KMS-11 (cell line): ENCODE measurements around the gene GRSF1.

Experiments
- H2AFZ ChIP-seq: fragments of 200-600 bp; sonication (generic); 2 replicates; pipeline ENCODE4 v1.6.1; 2016; ENCODE audit warnings: antibody characterized with exemption, mixed run types, low read depth
- H3K27ac ChIP-seq: fragments of 200-600 bp; sonication (generic); 2 replicates; pipeline ENCODE4 v1.6.1; 2016; ENCODE audit warnings: mild to moderate bottlenecking, mixed run types
- H3K27me3 ChIP-seq: fragments of 200-600 bp; sonication (generic); 2 replicates; pipeline ENCODE4 v1.6.1; 2017; ENCODE audit warnings: mild to moderate bottlenecking, low read depth, mixed run types, moderate library complexity; ENCODE audit not compliant: insufficient read depth
- H3K36me3 ChIP-seq: fragments of 200-600 bp; sonication (generic); 2 replicates; pipeline ENCODE4 v1.6.1; 2017; ENCODE audit warnings: mild to moderate bottlenecking, mixed run types; ENCODE audit not compliant: insufficient read depth
- H3K4me1 ChIP-seq: fragments of 200-600 bp; sonication (generic); 2 replicates; pipeline ENCODE4 v1.6.1; 2016; ENCODE audit warnings: mild to moderate bottlenecking, low read depth, mixed run types; ENCODE audit not compliant: poor library complexity, severe bottlenecking
- H3K4me2 ChIP-seq: fragments of 200-600 bp; sonication (generic); 2 replicates; pipeline ENCODE4 v1.7.0; 2016; ENCODE audit warnings: mild to moderate bottlenecking, mixed run types
- H3K4me3 ChIP-seq: fragments of 200-600 bp; sonication (generic); IDR thresholded peaks from 2 replicates; pipeline ENCODE4 v1.6.1; 2017; ENCODE audit warnings: low read depth, low read length, mixed read lengths; ENCODE audit not compliant: insufficient read depth
- H3K79me2 ChIP-seq: fragments of 200-600 bp; sonication (generic); 2 replicates; pipeline ENCODE4 v1.6.1; 2016; ENCODE audit warnings: low read depth, mixed run types; ENCODE audit not compliant: insufficient read depth
- H3K9ac ChIP-seq: fragments of 200-600 bp; sonication (generic); 2 replicates; pipeline ENCODE4 v1.6.1; 2016; ENCODE audit warnings: mild to moderate bottlenecking, mixed run types
- H4K20me1 ChIP-seq: fragments of 200-600 bp; sonication (generic); 2 replicates; pipeline ENCODE4 v1.6.1; 2016; ENCODE audit warnings: mild to moderate bottlenecking, mixed run types; ENCODE audit not compliant: insufficient read depth
- TF ChIP-seq, protein P1 (sequence below): fragments of 200-600 bp; sonication (generic); conservative IDR thresholded peaks from 2 replicates; pipeline ENCODE4 v1.6.1; 2017; ENCODE audit warnings: low read depth, mild to moderate bottlenecking, antibody characterized with exemption, low read length, moderate library complexity, mixed read lengths

GRSF1 gene

DNA sequence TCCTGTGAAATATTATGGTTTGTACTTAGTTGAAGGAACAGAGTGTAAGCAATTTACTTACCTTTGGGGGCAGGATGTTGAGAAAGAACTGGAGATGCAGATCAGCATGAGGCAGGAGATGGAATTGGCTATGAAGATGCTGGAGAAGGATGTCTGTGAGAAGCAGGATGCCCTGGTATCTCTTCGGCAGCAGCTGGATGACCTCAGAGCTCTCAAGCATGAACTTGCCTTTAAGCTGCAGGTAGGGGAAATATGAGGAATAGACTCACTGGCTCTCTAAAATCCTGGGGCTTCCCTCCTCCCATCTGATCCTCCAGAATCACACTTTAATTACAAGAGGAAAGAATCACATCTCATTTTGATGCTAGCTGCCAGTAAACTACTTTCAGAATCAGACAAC is 51.0 kb downstream of the GRSF1 start:
- H3K36me3 ChIP-seq, result no peaks in the 10 kb centered on the region
- no peak overlapping the region for H3K9ac ChIP-seq

GRCh38 chr4:70787496-70787895 is 52.2 kb downstream of the GRSF1 start:
- H2AFZ ChIP-seq, result no peak overlapping the region
- H3K9ac ChIP-seq, result no peak overlapping the region
- no peaks in the 10 kb centered on the region for H3K36me3 ChIP-seq

More for the DNA sequence above, 51.0 kb downstream of the GRSF1 start:
- Histone ChIP-seq H3K4me3 (no peak overlapping the region), H2AFZ (no peak overlapping the region), H3K27me3 (no peaks in the 10 kb centered on the region), H3K4me2 (no peak overlapping the region), H3K27ac (no peak overlapping the region), H3K4me1 (peaks cover 7% of the 10 kb centered on the region), H4K20me1 (no peaks in the 10 kb centered on the region), H3K79me2 (no peaks in the 10 kb centered on the region)
- TF ChIP-seq, protein P1, sequence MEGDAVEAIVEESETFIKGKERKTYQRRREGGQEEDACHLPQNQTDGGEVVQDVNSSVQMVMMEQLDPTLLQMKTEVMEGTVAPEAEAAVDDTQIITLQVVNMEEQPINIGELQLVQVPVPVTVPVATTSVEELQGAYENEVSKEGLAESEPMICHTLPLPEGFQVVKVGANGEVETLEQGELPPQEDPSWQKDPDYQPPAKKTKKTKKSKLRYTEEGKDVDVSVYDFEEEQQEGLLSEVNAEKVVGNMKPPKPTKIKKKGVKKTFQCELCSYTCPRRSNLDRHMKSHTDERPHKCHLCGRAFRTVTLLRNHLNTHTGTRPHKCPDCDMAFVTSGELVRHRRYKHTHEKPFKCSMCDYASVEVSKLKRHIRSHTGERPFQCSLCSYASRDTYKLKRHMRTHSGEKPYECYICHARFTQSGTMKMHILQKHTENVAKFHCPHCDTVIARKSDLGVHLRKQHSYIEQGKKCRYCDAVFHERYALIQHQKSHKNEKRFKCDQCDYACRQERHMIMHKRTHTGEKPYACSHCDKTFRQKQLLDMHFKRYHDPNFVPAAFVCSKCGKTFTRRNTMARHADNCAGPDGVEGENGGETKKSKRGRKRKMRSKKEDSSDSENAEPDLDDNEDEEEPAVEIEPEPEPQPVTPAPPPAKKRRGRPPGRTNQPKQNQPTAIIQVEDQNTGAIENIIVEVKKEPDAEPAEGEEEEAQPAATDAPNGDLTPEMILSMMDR, result no peak

GRCh38 chr4:70783096-70783495 is 56.6 kb downstream of the GRSF1 start:
- Histone ChIP-seq H3K27me3 (no peaks in the 10 kb centered on the region), H2AFZ (no peak overlapping the region), H4K20me1 (no peaks in the 10 kb centered on the region), H3K27ac (no peak overlapping the region), H3K4me3 (no peak overlapping the region), H3K9ac (no peak overlapping the region), H3K36me3 (no peaks in the 10 kb centered on the region; the same call in 1 of the 2 replicates), H3K4me2 (no peak overlapping the region), H3K79me2 (no peaks in the 10 kb centered on the region), H3K4me1 (no peaks in the 10 kb centered on the region)
- TF ChIP-seq, protein P1, result no peak

More at GRCh38 chr4:70787496-70787895, 52.2 kb downstream of the GRSF1 start:
- no peak overlapping the region for H3K27ac ChIP-seq
- H3K4me1 ChIP-seq, result peaks cover 7% of the 10 kb centered on the region
- no peak overlapping the region for H3K4me2 ChIP-seq
- H3K4me3 ChIP-seq, result no peak overlapping the region
- TF ChIP-seq, protein P1, result no peak
- H3K27me3 ChIP-seq, result no peaks in the 10 kb centered on the region
- no peaks in the 10 kb centered on the region for H3K79me2 ChIP-seq
- no peaks in the 10 kb centered on the region for H4K20me1 ChIP-seq

- H3K79me2 ChIP-seq, result no peaks in the 10 kb centered on the region
- H3K36me3 ChIP-seq, result no peaks in the 10 kb centered on the region; the same call in none of the 2 replicates
- peaks cover 13% of the 10 kb centered on the region for H3K4me1 ChIP-seq
- TF ChIP-seq, protein P1, result no peak
- H3K27ac ChIP-seq, result no peak overlapping the region
- no peaks in the 10 kb centered on the region for H4K20me1 ChIP-seq
- no peak overlapping the region for H3K4me3 ChIP-seq
- no peaks in the 10 kb centered on the region for H3K27me3 ChIP-seq
- no peak overlapping the region for H3K4me2 ChIP-seq
- H2AFZ ChIP-seq, result no peak overlapping the region
- H3K9ac ChIP-seq, result no peak overlapping the region
Measured at GRCh38 chr4:70778888-70779422, 60.7 kb downstream of the GRSF1 start.
